Measurements from ENCODE around the gene ANXA5.

Gene ANXA5

DNA sequence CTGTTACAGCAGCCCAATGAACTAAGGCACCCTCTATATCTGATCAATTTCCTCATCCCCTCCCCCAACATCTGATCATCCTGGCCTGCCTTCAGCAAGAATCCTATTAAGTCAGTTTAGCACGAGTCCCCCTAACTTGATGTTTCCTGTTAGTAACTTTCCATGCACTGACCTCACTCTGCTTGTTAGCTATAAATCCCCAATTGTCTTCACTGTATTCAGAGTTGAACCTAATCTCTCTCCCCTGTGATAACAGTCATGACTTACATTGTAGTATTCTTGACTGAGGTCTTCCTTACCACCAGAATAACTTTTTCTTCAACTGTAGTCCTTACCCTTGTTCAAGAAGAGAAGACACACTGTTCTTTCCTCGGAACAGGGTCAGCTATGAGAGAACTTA is 8.5 kb downstream of the ANXA5 start:
- Histone ChIP-seq H3K36me3 (replicated peaks in 1 of 2; ENCODE audit: control insufficient read depth in 2 of 2, insufficient read depth in 2 of 2, low read length in 2 of 2) (peaks cover 10 to 68% of the 10 kb centered on the region in 2 donors), H4K91ac (ENCODE audit: low read depth, low read length, poor library complexity) (no peak overlapping the region), H3K4me2 (ENCODE audit: insufficient read depth, low read length, poor library complexity, severe bottlenecking) (no peak overlapping the region), H3K4me1 (ENCODE audit: control insufficient read depth in 2 of 2, insufficient read depth in 1 of 2, low read depth in 1 of 2, low read length in 2 of 2) (peaks cover 6 to 9% of the 10 kb centered on the region in 2 donors), H2BK12ac (ENCODE audit: low read length) (no peak overlapping the region), H2AK5ac (ENCODE audit: low read depth, low read length) (no peak overlapping the region), H2BK5ac (ENCODE audit: low read length) (no peak overlapping the region), H3K4me3 (ENCODE audit: low read length in 2 of 2) (no peak overlapping the region), H3K9ac (ENCODE audit: low read depth, low read length, poor library complexity) (no peak overlapping the region), H3K4ac (ENCODE audit: low read length) (no peak overlapping the region), H3K23ac (ENCODE audit: low read depth, low read length, poor library complexity) (no peak overlapping the region), H3K27ac (replicated peaks; ENCODE audit: low read length) (no peak overlapping the region), H2BK120ac (ENCODE audit: low read depth, low read length) (no peak overlapping the region), H3K79me1 (ENCODE audit: low read depth, low read length) (peaks cover 2% of the 10 kb centered on the region), H3K9me3 (replicated peaks in 1 of 2; ENCODE audit: control insufficient read depth in 2 of 2, insufficient read depth in 1 of 2, low read depth in 1 of 2, low read length in 2 of 2) (peaks cover 2 to 3% of the 10 kb centered on the region in 2 donors), H3K18ac (ENCODE audit: low read length) (no peak overlapping the region), H4K8ac (ENCODE audit: low read depth, low read length) (no peak overlapping the region), H2BK15ac (ENCODE audit: low read length) (no peak overlapping the region), H2AFZ (ENCODE audit: low read length) (no peak overlapping the region), H3K14ac (ENCODE audit: low read length) (no peak overlapping the region), H3K27me3 (ENCODE audit: control insufficient read depth in 3 of 3, insufficient read depth in 3 of 3, low read depth in 1 of 3, low read length in 3 of 3) (no peaks in the 10 kb centered on the region)
- WGBS, 2 donors (ENCODE audit: extremely low coverage in 2 of 2, insufficient read length in 2 of 2, insufficient replicate concordance in 1 of 2) = no CpG with 5 or more reads among the region's 2 CpGs
- no peak for DNase-seq (ENCODE audit: low spot score)

GRCh38 chr4:121686255-121686654 is 10.5 kb downstream of the ANXA5 start:
- no peak overlapping the region for H2AK5ac ChIP-seq (ENCODE audit: low read depth, low read length)
- H3K9ac ChIP-seq (ENCODE audit: low read depth, low read length, poor library complexity) = no peak overlapping the region
- H2BK12ac ChIP-seq (ENCODE audit: low read length) = no peak overlapping the region
- H4K91ac ChIP-seq (ENCODE audit: low read depth, low read length, poor library complexity) = no peak overlapping the region
- peaks cover 2% of the 10 kb centered on the region for H3K79me1 ChIP-seq (ENCODE audit: low read depth, low read length)
- no peak overlapping the region for H3K4me3 ChIP-seq (ENCODE audit: low read length in 2 of 2)
- no peak overlapping the region for H3K27ac ChIP-seq (replicated peaks; ENCODE audit: low read length)
- WGBS, 2 donors (ENCODE audit: extremely low coverage in 2 of 2, insufficient read length in 2 of 2, insufficient replicate concordance in 1 of 2) = no CpG with 5 or more reads among the region's 6 CpGs
- H3K23ac ChIP-seq (ENCODE audit: low read depth, low read length, poor library complexity) = no peak overlapping the region
- H3K4me1 ChIP-seq (ENCODE audit: control insufficient read depth in 2 of 2, insufficient read depth in 1 of 2, low read depth in 1 of 2, low read length in 2 of 2) = peaks cover 6 to 9% of the 10 kb centered on the region in 2 donors
- no peak overlapping the region for H3K18ac ChIP-seq (ENCODE audit: low read length)
- H3K36me3 ChIP-seq (replicated peaks in 1 of 2; ENCODE audit: control insufficient read depth in 2 of 2, insufficient read depth in 2 of 2, low read length in 2 of 2) = peaks cover 14 to 71% of the 10 kb centered on the region in 2 donors
- DNase-seq (ENCODE audit: low spot score) = no peak
- no peak overlapping the region for H2BK15ac ChIP-seq (ENCODE audit: low read length)
- H3K27me3 ChIP-seq (ENCODE audit: control insufficient read depth in 3 of 3, insufficient read depth in 3 of 3, low read depth in 1 of 3, low read length in 3 of 3) = no peaks in the 10 kb centered on the region
- no peak overlapping the region for H2BK5ac ChIP-seq (ENCODE audit: low read length)
- no peak overlapping the region for H2AFZ ChIP-seq (ENCODE audit: low read length)
- H2BK120ac ChIP-seq (ENCODE audit: low read depth, low read length) = no peak overlapping the region
- no peak overlapping the region for H3K4ac ChIP-seq (ENCODE audit: low read length)
- H4K8ac ChIP-seq (ENCODE audit: low read depth, low read length) = no peak overlapping the region
- no peak overlapping the region for H3K4me2 ChIP-seq (ENCODE audit: insufficient read depth, low read length, poor library complexity, severe bottlenecking)
- H3K14ac ChIP-seq (ENCODE audit: low read length) = no peak overlapping the region
- peaks cover 2 to 3% of the 10 kb centered on the region in 2 donors for H3K9me3 ChIP-seq (replicated peaks in 1 of 2; ENCODE audit: control insufficient read depth in 2 of 2, insufficient read depth in 1 of 2, low read depth in 1 of 2, low read length in 2 of 2)

- Histone ChIP-seq H3K79me1 (ENCODE audit: low read depth, low read length) (peaks cover 2% of the 10 kb centered on the region), H3K4me2 (ENCODE audit: insufficient read depth, low read length, poor library complexity, severe bottlenecking) (no peak overlapping the region), H2AFZ (ENCODE audit: low read length) (no peak overlapping the region), H3K23ac (ENCODE audit: low read depth, low read length, poor library complexity) (no peak overlapping the region), H3K4ac (ENCODE audit: low read length) (no peak overlapping the region), H4K8ac (ENCODE audit: low read depth, low read length) (no peak overlapping the region), H3K4me1 (ENCODE audit: control insufficient read depth in 2 of 2, insufficient read depth in 1 of 2, low read depth in 1 of 2, low read length in 2 of 2) (peaks cover 4 to 6% of the 10 kb centered on the region in 2 donors), H2BK12ac (ENCODE audit: low read length) (no peak overlapping the region), H2BK15ac (ENCODE audit: low read length) (no peak overlapping the region), H2AK5ac (ENCODE audit: low read depth, low read length) (no peak overlapping the region), H3K14ac (ENCODE audit: low read length) (no peak overlapping the region), H2BK5ac (ENCODE audit: low read length) (no peak overlapping the region), H3K27ac (replicated peaks; ENCODE audit: low read length) (no peak overlapping the region), H4K91ac (ENCODE audit: low read depth, low read length, poor library complexity) (no peak overlapping the region), H3K9ac (ENCODE audit: low read depth, low read length, poor library complexity) (no peak overlapping the region), H2BK120ac (ENCODE audit: low read depth, low read length) (no peak overlapping the region), H3K27me3 (ENCODE audit: control insufficient read depth in 3 of 3, insufficient read depth in 3 of 3, low read depth in 1 of 3, low read length in 3 of 3) (no peaks in the 10 kb centered on the region), H3K4me3 (ENCODE audit: low read length in 2 of 2) (no peak overlapping the region), H3K18ac (ENCODE audit: low read length) (no peak overlapping the region), H3K36me3 (replicated peaks in 1 of 2; ENCODE audit: control insufficient read depth in 2 of 2, insufficient read depth in 2 of 2, low read length in 2 of 2) (peaks cover 17 to 81% of the 10 kb centered on the region in 2 donors), H3K9me3 (replicated peaks in 1 of 2; ENCODE audit: control insufficient read depth in 2 of 2, insufficient read depth in 1 of 2, low read depth in 1 of 2, low read length in 2 of 2) (peaks cover 2 to 3% of the 10 kb centered on the region in 2 donors)
- no CpG with 5 or more reads among the region's 2 CpGs for whole genome bisulfite sequencing, 2 donors (ENCODE audit: extremely low coverage in 2 of 2, insufficient read length in 2 of 2, insufficient replicate concordance in 1 of 2)
- DNase-seq (ENCODE audit: low spot score) = no peak
These were observed 11.5 kb downstream of the ANXA5 start for GRCh38 chr4:121685257-121685656.

DNA sequence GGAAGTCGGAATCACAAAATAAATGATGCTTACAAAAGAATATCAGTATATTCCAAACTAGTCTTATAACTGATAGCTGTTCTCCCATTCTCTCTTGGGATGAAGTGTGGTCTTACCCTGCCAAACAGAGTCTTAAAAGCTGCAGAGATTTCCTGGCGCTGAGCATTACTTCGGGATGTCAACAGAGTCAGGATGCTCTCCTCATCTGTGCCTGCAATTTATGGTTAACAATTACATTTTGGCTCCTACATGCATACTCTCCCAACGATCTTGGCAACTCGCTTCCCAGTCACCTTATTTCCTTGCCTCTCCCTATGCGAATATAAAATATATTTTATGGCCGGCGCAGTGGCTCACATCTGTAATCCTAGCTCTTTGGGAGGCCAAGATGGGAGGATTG is 12.2 kb downstream of the ANXA5 start:
- Histone ChIP-seq H2BK15ac (ENCODE audit: low read length) (no peak overlapping the region), H3K79me1 (ENCODE audit: low read depth, low read length) (peaks cover under 1% of the 10 kb centered on the region)

More for the DNA sequence above, 12.2 kb downstream of the ANXA5 start:
- Histone ChIP-seq H3K36me3 (replicated peaks in 1 of 2; ENCODE audit: control insufficient read depth in 2 of 2, insufficient read depth in 2 of 2, low read length in 2 of 2) (peaks cover 18 to 87% of the 10 kb centered on the region in 2 donors), H3K14ac (ENCODE audit: low read length) (no peak overlapping the region), H3K9me3 (replicated peaks in 1 of 2; ENCODE audit: control insufficient read depth in 2 of 2, insufficient read depth in 1 of 2, low read depth in 1 of 2, low read length in 2 of 2) (peaks cover 0 to 2% of the 10 kb centered on the region in 2 donors), H2AFZ (ENCODE audit: low read length) (no peak overlapping the region), H3K27me3 (ENCODE audit: control insufficient read depth in 3 of 3, insufficient read depth in 3 of 3, low read depth in 1 of 3, low read length in 3 of 3) (no peaks in the 10 kb centered on the region), H2AK5ac (ENCODE audit: low read depth, low read length) (no peak overlapping the region), H2BK120ac (ENCODE audit: low read depth, low read length) (no peak overlapping the region), H3K9ac (ENCODE audit: low read depth, low read length, poor library complexity) (no peak overlapping the region), H3K4ac (ENCODE audit: low read length) (no peak overlapping the region), H2BK12ac (ENCODE audit: low read length) (no peak overlapping the region), H3K4me3 (ENCODE audit: low read length in 2 of 2) (no peak overlapping the region), H2BK5ac (ENCODE audit: low read length) (no peak overlapping the region), H3K4me1 (ENCODE audit: control insufficient read depth in 2 of 2, insufficient read depth in 1 of 2, low read depth in 1 of 2, low read length in 2 of 2) (peaks cover 1 to 2% of the 10 kb centered on the region in 2 donors), H4K8ac (ENCODE audit: low read depth, low read length) (no peak overlapping the region), H3K23ac (ENCODE audit: low read depth, low read length, poor library complexity) (no peak overlapping the region), H3K18ac (ENCODE audit: low read length) (no peak overlapping the region), H3K27ac (replicated peaks; ENCODE audit: low read length) (no peak overlapping the region), H4K91ac (ENCODE audit: low read depth, low read length, poor library complexity) (no peak overlapping the region), H3K4me2 (ENCODE audit: insufficient read depth, low read length, poor library complexity, severe bottlenecking) (no peak overlapping the region)
- no peak for DNase-seq (ENCODE audit: low spot score)
- WGBS, 2 donors (ENCODE audit: extremely low coverage in 2 of 2, insufficient read length in 2 of 2, insufficient replicate concordance in 1 of 2) = no CpG with 5 or more reads among the region's 8 CpGs

Measured in neuronal stem cell (in vitro differentiated cells).